BLaER1 (cell line): ENCODE data around the gene AHNAK.

ENCODE experiments used
- H3K27ac ChIP-seq: shearing (Covaris generic); formaldehyde crosslinking; 2 replicates; pipeline ENCODE4 v1.8.1; 2022
- H3K27me3 ChIP-seq: shearing (Covaris generic); formaldehyde crosslinking; 2 replicates; pipeline ENCODE4 v1.8.1; 2022
- H3K36me3 ChIP-seq: shearing (Covaris generic); formaldehyde crosslinking; 2 replicates; pipeline ENCODE4 v1.8.1; 2022
- H3K4me1 ChIP-seq: shearing (Covaris generic); formaldehyde crosslinking; 2 replicates; pipeline ENCODE4 v1.8.1; 2022
- H3K4me2 ChIP-seq: shearing (Covaris generic); formaldehyde crosslinking; 2 replicates; pipeline ENCODE4 v1.8.1; 2022
- H3K4me3 ChIP-seq: shearing (Covaris generic); formaldehyde crosslinking; 2 replicates; pipeline ENCODE4 v1.8.1; 2022
- H3K9ac ChIP-seq: shearing (Covaris generic); formaldehyde crosslinking; 2 replicates; pipeline ENCODE4 v1.8.1; 2022
- H3K9me3 ChIP-seq: shearing (Covaris generic); formaldehyde crosslinking; 2 replicates; pipeline ENCODE4 v1.8.1; 2022
- H4K20me1 ChIP-seq: shearing (Covaris generic); formaldehyde crosslinking; 2 replicates; pipeline ENCODE4 v1.8.1; 2022
- Cebpa-rat ChIP-seq: shearing (Covaris generic); IDR thresholded peaks from 2 replicates; pipeline ENCODE4 v1.8.1; 2022

The AHNAK gene

DNA sequence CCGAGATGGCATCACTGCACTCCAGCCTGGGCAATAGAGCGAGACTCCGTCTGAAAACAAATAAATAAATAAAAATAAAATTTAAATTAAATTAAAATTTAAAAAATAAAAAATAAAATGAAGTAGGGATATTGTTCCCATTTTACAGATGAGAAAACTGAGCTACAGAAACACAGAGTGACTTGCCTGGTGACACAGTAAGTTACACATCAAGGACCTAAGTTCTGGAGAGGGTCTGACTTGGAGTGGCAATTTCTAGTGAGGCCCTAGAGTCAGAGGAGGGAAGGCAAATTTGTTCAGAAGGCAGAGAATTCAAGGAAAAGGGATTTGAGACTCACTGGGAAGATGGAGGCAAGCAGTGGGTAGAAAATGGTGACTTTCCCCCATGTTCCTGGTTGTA is 125.7 kb downstream of the AHNAK start:
- H4K20me1 ChIP-seq = no peaks in the 10 kb centered on the region
- H3K4me2 ChIP-seq = no peak overlapping the region
- H3K27me3 ChIP-seq = no peaks in the 10 kb centered on the region
- H3K9ac ChIP-seq = no peak overlapping the region
- H3K27ac ChIP-seq = no peak overlapping the region
- H3K4me3 ChIP-seq = no peak overlapping the region
- no peaks in the 10 kb centered on the region for H3K9me3 ChIP-seq
- no peak for TF ChIP-seq Cebpa-rat
- no peaks in the 10 kb centered on the region for H3K4me1 ChIP-seq
- H3K36me3 ChIP-seq = no peaks in the 10 kb centered on the region

DNA sequence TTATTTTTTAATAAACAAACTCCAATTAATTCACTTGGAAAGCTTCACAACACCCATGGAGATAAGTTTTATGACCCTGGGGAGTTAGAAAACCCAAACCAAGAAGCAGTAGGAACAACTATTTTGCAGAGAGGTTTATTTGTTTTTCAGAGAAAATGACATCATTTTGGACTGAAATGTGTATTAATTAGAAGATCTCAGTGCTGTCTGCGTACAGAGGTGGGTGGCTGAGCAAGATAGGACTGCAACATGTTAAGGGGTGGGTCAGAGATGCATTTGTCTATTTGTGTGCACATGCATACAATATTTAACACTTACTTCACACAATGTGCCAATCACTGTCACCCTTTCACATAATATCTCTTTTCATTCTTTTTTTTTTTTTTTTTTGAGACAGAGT is 126.7 kb downstream of the AHNAK start:
- Histone ChIP-seq H4K20me1 (no peaks in the 10 kb centered on the region), H3K4me1 (no peaks in the 10 kb centered on the region), H3K27me3 (no peaks in the 10 kb centered on the region), H3K27ac (no peak overlapping the region), H3K9me3 (no peaks in the 10 kb centered on the region), H3K36me3 (no peaks in the 10 kb centered on the region), H3K4me3 (no peak overlapping the region), H3K9ac (no peak overlapping the region), H3K4me2 (no peak overlapping the region)
- TF ChIP-seq Cebpa-rat = no peak

DNA sequence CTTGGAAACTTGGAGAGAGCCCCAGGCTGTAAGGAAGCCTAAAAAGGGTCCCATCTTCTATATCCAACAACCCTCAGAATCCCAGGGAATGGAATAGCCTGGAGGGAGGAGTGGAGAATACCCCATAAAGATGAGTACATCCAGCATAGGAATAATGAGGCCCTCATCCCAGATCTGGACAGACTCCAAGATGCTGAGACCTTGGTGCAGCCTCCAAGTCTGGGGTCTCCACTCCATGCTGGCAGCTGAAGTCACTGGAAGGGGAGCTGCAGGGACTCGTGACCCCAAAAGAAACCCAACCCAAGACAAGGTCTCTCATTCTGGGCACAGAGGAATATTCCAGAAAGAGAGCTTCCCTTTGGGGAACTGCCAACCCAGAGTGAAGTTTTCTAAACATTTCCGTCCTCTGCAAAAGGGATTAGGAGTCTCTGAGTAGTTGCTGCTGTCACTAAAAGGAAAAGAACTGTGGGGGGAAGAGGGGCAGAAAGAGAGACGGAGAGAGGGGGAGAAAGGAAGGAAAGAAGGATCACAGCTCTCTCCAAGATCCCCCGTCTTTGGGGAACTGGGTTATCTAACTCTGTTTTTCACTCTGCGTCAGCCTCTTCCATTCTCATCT is 127.2 kb downstream of the AHNAK start:
- no peaks in the 10 kb centered on the region for H3K9me3 ChIP-seq
- H3K27me3 ChIP-seq = no peaks in the 10 kb centered on the region
- no peak for TF ChIP-seq Cebpa-rat
- no peak overlapping the region for H3K27ac ChIP-seq
- no peak overlapping the region for H3K9ac ChIP-seq
- no peak overlapping the region for H3K4me3 ChIP-seq
- H3K36me3 ChIP-seq = no peaks in the 10 kb centered on the region
- no peaks in the 10 kb centered on the region for H4K20me1 ChIP-seq
- H3K4me1 ChIP-seq = no peaks in the 10 kb centered on the region
- H3K4me2 ChIP-seq = no peak overlapping the region

DNA sequence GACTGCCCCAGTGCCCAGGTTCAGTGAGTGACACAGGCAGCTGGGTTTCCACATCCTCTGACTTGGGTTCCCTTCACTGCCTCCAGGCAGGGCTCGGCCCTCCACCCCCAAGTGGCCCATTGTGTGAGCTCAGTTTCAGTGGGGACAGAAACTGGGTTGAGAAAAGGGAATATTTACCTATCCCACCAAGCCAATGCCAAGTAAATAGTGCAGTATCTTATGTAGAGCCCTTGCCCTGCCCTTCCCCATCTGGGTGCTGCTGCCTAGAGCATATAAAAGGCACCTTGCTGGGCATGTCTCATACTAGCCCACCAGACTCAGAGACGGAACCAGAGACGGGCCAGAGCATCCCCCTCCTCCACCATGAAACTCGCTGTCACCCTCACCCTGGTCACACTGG is 127.9 kb downstream of the AHNAK start, which contains the start of gene SCGB1A1:
Gene SCGB1A1 (plus strand): TSS at position 301 of the 400 bp plus-strand sequence. CDS start 63 bp downstream, at position 364.
- no peak for TF ChIP-seq Cebpa-rat
- H3K4me2 ChIP-seq = no peak within 1 kb of the TSS
- H3K4me3 ChIP-seq = no peak within 1 kb of the TSS
- no peaks in the 10 kb centered on the region for H3K4me1 ChIP-seq
- H3K27me3 ChIP-seq = no peaks in the 10 kb centered on the region
- no peak within 1 kb of the TSS for H3K9ac ChIP-seq
- H4K20me1 ChIP-seq = no peaks in the 10 kb centered on the region
- H3K36me3 ChIP-seq = no peaks in the 10 kb centered on the region
- H3K27ac ChIP-seq = no peak within 1 kb of the TSS
- no peaks in the 10 kb centered on the region for H3K9me3 ChIP-seq

DNA sequence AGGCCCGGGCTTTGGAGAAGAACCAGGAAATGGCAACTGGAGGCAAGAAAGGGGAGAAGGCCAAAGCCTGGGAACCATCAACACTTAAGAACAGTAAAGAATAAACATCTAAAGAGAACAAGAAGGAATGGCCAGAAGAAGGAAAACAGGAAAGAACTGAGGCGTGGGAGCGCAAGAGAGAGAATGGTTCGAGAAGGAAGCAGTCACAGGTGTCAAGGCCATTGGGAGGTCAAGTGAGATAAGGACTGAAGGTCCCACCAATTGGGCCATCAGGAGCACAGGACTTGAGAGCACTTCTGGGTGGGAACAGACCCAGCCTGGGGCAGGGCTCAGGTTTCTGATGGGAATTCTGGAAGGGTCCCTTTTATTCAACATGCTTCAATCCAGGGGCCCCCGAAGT is 128.5 kb downstream of the AHNAK start:
- no peaks in the 10 kb centered on the region for H3K9me3 ChIP-seq
- H3K27ac ChIP-seq = no peak overlapping the region
- no peaks in the 10 kb centered on the region for H3K4me1 ChIP-seq
- no peaks in the 10 kb centered on the region for H4K20me1 ChIP-seq
- no peaks in the 10 kb centered on the region for H3K36me3 ChIP-seq
- no peak overlapping the region for H3K4me3 ChIP-seq
- H3K27me3 ChIP-seq = no peaks in the 10 kb centered on the region
- no peak overlapping the region for H3K4me2 ChIP-seq
- TF ChIP-seq Cebpa-rat = no peak
- no peak overlapping the region for H3K9ac ChIP-seq

DNA sequence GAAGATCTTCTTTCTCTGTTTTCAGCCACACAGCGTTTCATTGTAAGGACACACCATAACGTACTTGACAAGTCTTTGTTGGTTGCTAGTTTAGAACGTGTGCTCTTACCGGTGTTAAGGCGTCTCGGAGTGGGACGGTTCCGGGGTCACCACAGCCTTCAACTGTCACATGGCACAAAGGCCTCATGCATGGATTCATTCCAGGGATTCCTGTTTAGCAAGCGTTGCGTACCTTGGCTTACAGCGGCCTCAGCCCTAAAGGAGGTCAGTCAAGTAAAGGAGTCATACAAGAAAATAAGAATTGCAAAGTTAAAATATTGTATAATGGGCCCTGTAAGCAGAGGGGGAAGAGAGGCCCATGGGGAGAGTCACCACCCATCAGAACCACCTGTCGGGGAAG is 130.0 kb downstream of the AHNAK start:
- no peak overlapping the region for H3K4me3 ChIP-seq
- no peaks in the 10 kb centered on the region for H4K20me1 ChIP-seq
- no peak for TF ChIP-seq Cebpa-rat
- H3K4me2 ChIP-seq = no peak overlapping the region
- H3K27me3 ChIP-seq = no peaks in the 10 kb centered on the region
- H3K36me3 ChIP-seq = no peaks in the 10 kb centered on the region
- H3K4me1 ChIP-seq = no peaks in the 10 kb centered on the region
- no peaks in the 10 kb centered on the region for H3K9me3 ChIP-seq
- no peak overlapping the region for H3K9ac ChIP-seq
- no peak overlapping the region for H3K27ac ChIP-seq

DNA sequence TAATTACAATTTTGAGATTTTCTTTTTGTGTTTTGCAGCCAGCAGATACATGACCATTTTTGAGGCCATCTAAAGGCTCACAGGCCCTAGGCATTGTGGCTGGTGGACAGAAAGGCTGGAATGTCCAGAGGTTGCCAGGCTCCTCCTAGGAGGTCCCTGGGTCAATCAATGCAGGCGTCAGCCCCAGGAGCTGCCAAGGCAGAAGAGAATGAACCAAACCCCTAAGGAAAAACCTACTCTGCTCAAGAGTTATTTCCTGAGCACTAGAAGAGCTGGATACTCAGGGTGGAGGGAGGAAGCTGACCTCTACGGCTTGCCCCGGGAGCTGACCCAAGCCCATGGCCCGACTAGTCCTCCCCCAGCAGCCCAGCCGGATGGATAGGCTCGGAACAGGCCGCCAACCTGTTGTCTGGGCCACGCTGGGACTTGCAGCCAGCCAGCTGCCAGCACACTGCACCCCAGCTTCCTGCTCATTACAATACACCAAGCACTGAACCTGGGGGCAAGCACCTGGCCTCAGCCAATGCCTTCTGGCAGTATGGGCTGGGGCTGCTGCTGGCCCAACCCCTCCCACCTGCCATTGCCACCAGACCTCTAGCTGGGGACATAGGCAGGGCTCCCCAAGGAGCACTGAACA is 133.4 kb downstream of the AHNAK start:
- Histone ChIP-seq H3K9me3 (no peaks in the 10 kb centered on the region), H3K27me3 (no peaks in the 10 kb centered on the region), H3K9ac (no peak overlapping the region), H3K4me2 (no peak overlapping the region), H4K20me1 (no peaks in the 10 kb centered on the region), H3K4me3 (no peak overlapping the region), H3K27ac (no peak overlapping the region), H3K36me3 (no peaks in the 10 kb centered on the region), H3K4me1 (no peaks in the 10 kb centered on the region)
- no peak for TF ChIP-seq Cebpa-rat

DNA sequence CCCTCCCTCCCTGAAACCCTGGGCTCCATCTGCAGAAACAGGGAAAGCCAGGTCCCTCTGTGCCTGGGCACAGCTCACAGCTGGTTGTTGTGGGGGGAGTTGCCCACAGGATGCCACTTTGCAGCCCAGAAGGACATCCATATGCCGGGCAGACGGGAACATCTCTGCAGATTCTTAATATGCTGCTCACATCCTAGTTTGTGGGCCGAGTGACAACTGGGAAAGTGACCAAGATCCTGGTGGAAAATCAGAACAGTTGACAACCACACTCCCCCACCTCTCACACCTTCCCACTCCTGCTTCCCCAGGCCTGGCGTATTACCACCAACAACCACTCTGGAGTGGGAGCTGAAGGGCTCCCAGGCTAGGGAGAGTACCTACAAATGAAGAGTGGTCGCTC is 135.1 kb downstream of the AHNAK start:
- no peak overlapping the region for H3K27ac ChIP-seq
- H3K9ac ChIP-seq = no peak overlapping the region
- no peaks in the 10 kb centered on the region for H4K20me1 ChIP-seq
- H3K4me3 ChIP-seq = no peak overlapping the region
- no peaks in the 10 kb centered on the region for H3K27me3 ChIP-seq
- no peaks in the 10 kb centered on the region for H3K36me3 ChIP-seq
- H3K9me3 ChIP-seq = no peaks in the 10 kb centered on the region
- H3K4me2 ChIP-seq = no peak overlapping the region
- H3K4me1 ChIP-seq = no peaks in the 10 kb centered on the region
- no peak for TF ChIP-seq Cebpa-rat

DNA sequence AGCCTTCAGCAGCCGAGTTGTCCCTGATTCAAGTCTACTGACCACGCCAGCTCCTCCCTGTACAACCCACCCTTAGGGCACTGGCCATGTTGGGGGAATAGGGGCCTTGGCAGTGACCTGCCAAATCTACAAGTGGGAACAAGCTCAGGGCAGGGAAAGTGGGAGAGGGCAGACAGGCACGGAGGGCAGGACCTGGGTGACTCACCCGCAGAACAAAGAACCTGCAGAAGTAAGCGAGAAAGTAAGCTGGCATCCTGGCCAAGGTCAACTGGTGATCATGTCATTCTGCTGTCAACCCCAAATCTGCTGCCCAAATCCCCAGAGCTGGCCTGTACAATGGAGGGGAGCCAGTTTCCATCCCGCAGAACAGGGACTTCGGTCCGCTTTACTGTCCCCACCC is 135.6 kb downstream of the AHNAK start:
- no peak for TF ChIP-seq Cebpa-rat
- Histone ChIP-seq H3K36me3 (no peaks in the 10 kb centered on the region), H3K4me1 (no peaks in the 10 kb centered on the region), H3K4me3 (no peak overlapping the region), H3K27me3 (no peaks in the 10 kb centered on the region), H3K4me2 (no peak overlapping the region), H3K9me3 (no peaks in the 10 kb centered on the region), H3K27ac (no peak overlapping the region), H4K20me1 (no peaks in the 10 kb centered on the region), H3K9ac (no peak overlapping the region)

DNA sequence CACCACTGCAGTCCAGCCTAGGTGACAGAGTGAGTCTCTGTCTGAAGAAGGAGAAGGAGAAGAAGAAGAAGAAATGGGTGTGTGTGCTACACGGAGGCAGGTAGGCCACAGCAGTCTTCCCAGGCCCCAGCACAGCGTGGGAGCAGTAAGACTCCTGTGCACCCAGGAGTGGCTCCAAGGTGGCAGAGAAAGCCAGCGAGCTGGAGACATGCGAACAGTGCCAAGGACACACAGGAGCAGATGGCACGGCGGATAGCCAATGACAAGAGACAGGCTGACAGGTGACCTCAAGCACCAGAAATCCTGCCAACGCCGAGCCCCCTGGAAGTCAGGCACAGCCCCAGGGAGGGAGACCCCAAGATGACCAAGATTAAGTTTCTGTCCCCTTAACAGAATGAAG is 136.8 kb downstream of the AHNAK start:
- no peaks in the 10 kb centered on the region for H3K36me3 ChIP-seq
- H4K20me1 ChIP-seq = no peaks in the 10 kb centered on the region
- H3K27me3 ChIP-seq = no peaks in the 10 kb centered on the region
- TF ChIP-seq Cebpa-rat = no peak
- H3K27ac ChIP-seq = no peak overlapping the region
- no peak overlapping the region for H3K4me3 ChIP-seq
- H3K4me1 ChIP-seq = no peaks in the 10 kb centered on the region
- no peak overlapping the region for H3K4me2 ChIP-seq
- no peak overlapping the region for H3K9ac ChIP-seq
- H3K9me3 ChIP-seq = no peaks in the 10 kb centered on the region

DNA sequence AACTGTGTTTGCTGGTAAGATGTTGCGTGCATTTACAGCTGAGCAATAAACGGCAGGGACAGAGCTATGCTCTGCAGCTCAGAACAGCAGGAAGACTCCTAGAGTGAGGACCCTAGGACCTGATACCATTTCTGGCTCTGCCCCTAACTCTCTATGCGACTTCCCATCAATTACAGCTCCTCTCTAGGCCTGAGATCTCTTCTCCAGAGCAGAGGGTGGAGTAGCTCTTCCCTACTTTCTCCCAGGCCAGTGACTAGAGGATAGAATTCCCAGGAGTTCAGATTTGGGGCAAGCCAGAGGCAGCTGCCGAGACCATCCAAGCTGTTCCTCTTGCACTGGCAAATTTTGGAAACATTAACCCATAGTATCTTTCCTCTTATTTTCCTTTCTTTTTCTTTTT is 140.6 kb downstream of the AHNAK start:
- no peak overlapping the region for H3K27ac ChIP-seq

More for the DNA sequence above, 140.6 kb downstream of the AHNAK start:
- Histone ChIP-seq H3K4me2 (no peak overlapping the region), H3K27me3 (no peaks in the 10 kb centered on the region), H4K20me1 (no peaks in the 10 kb centered on the region), H3K9me3 (no peaks in the 10 kb centered on the region), H3K36me3 (no peaks in the 10 kb centered on the region), H3K4me1 (peaks cover 12% of the 10 kb centered on the region; the same call in 1 of the 2 replicates), H3K4me3 (no peak overlapping the region), H3K9ac (no peak overlapping the region)
- TF ChIP-seq Cebpa-rat = no peak
